ENCODE measurements around the gene KRTAP19-5. TPM values are rescaled to one million over a fixed set of nuclear protein-coding genes. Genes with fewer than 3 reads are reported as not detected.

The KRTAP19-5 gene
- total RNA-seq, 1 donor from 2014 or later, result not detected

- no peak for FAIRE-seq
- H3K27me3 Mint-ChIP-seq (ENCODE audit: low read depth, unreplicated experiment), result no peaks in the 10 kb centered on the region
- H3K4me3 Mint-ChIP-seq (ENCODE audit: unreplicated experiment), result no peak within 1 kb of the TSS
Measured at GRCh38 chr21:30491963-30492428, 9.9 kb downstream of the KRTAP19-5 start, which contains the start of gene KRTAP19-3. Gene KRTAP19-3, minus strand, starts transcription at chr21:30492013. Its CDS starts 56 bp downstream, at chr21:30491957.

GRCh38 chr21:30487336-30487735, 14.6 kb downstream of the KRTAP19-5 start, which contains the start of gene KRTAP19-2:
Gene KRTAP19-2, minus strand, starts transcription at chr21:30487436. Its CDS starts 88 bp downstream, at chr21:30487348.
- H3K79me2 ChIP-seq (ENCODE audit: insufficient read depth, low read length), result no peaks in the 10 kb centered on the region
- no peaks in the 10 kb centered on the region for H4K20me1 ChIP-seq (ENCODE audit: insufficient read depth, low read length)
- no peak within 1 kb of the TSS for H3K9ac ChIP-seq (ENCODE audit: low read length)
- no peak within 1 kb of the TSS for H3K4me3 Mint-ChIP-seq (ENCODE audit: unreplicated experiment)
- H3K27me3 Mint-ChIP-seq (ENCODE audit: low read depth, unreplicated experiment), result no peaks in the 10 kb centered on the region
- H3K9me3 ChIP-seq (ENCODE audit: insufficient read depth, low read depth, low read length), result peaks cover 8% of the 10 kb centered on the region
- no peak within 1 kb of the TSS for H3K4me3 ChIP-seq (ENCODE audit: insufficient read depth, low read depth, low read length)
- peaks cover 7% of the 10 kb centered on the region for H3K9me3 Mint-ChIP-seq (ENCODE audit: unreplicated experiment)
- H3K4me2 ChIP-seq (ENCODE audit: low read length), result no peak within 1 kb of the TSS
- no peak for TF ChIP-seq EZH2 (IDR thresholded peaks at IDR 0.05; ENCODE audit: insufficient read depth, low read length)
- no peak for TF ChIP-seq CTCF (IDR thresholded peaks at IDR 0.05; ENCODE audit: insufficient read depth, low read depth, low read length)
- no peaks in the 10 kb centered on the region for H3K4me1 ChIP-seq (ENCODE audit: insufficient read depth, low read length)
- no peak within 1 kb of the TSS for H2AFZ ChIP-seq (ENCODE audit: low read depth, low read length)
- no peak within 1 kb of the TSS for H3K27ac ChIP-seq (ENCODE audit: low read depth, low read length)
- no peaks in the 10 kb centered on the region for H3K36me3 ChIP-seq (ENCODE audit: insufficient read depth, low read length)
- no peak for FAIRE-seq
- H3K27me3 ChIP-seq (ENCODE audit: insufficient read depth, low read length), result no peaks in the 10 kb centered on the region
- H3K4me1 Mint-ChIP-seq (ENCODE audit: low read depth, unreplicated experiment), result no peaks in the 10 kb centered on the region
- no peaks in the 10 kb centered on the region for H3K36me3 Mint-ChIP-seq (ENCODE audit: low read depth, unreplicated experiment)
- H3K27ac Mint-ChIP-seq (ENCODE audit: unreplicated experiment), result no peak within 1 kb of the TSS
- DNase-seq (ENCODE audit: low read depth), result no peak

More at GRCh38 chr21:30491963-30492428, 9.9 kb downstream of the KRTAP19-5 start, which contains the start of gene KRTAP19-3:
- Histone ChIP-seq H3K4me2 (ENCODE audit: low read length) (no peak within 1 kb of the TSS), H3K4me3 (ENCODE audit: insufficient read depth, low read depth, low read length) (no peak within 1 kb of the TSS), H3K27me3 (ENCODE audit: insufficient read depth, low read length) (no peaks in the 10 kb centered on the region), H3K27ac (ENCODE audit: low read depth, low read length) (no peak within 1 kb of the TSS), H3K36me3 (ENCODE audit: insufficient read depth, low read length) (no peaks in the 10 kb centered on the region), H2AFZ (ENCODE audit: low read depth, low read length) (no peak within 1 kb of the TSS), H3K9ac (ENCODE audit: low read length) (no peak within 1 kb of the TSS), H3K79me2 (ENCODE audit: insufficient read depth, low read length) (no peaks in the 10 kb centered on the region), H3K9me3 (ENCODE audit: insufficient read depth, low read depth, low read length) (peaks cover 2% of the 10 kb centered on the region), H4K20me1 (ENCODE audit: insufficient read depth, low read length) (no peaks in the 10 kb centered on the region), H3K4me1 (ENCODE audit: insufficient read depth, low read length) (no peaks in the 10 kb centered on the region)
- TF ChIP-seq EZH2 (IDR thresholded peaks at IDR 0.05; ENCODE audit: insufficient read depth, low read length), result no peak
- TF ChIP-seq CTCF (IDR thresholded peaks at IDR 0.05; ENCODE audit: insufficient read depth, low read depth, low read length), result no peak
- DNase-seq (ENCODE audit: low read depth), result no peak
- Mint-ChIP-seq H3K27ac (ENCODE audit: unreplicated experiment) (no peak within 1 kb of the TSS), H3K9me3 (ENCODE audit: unreplicated experiment) (no peaks in the 10 kb centered on the region), H3K4me1 (ENCODE audit: low read depth, unreplicated experiment) (no peaks in the 10 kb centered on the region), H3K36me3 (ENCODE audit: low read depth, unreplicated experiment) (no peaks in the 10 kb centered on the region)

GRCh38 chr21:30486180-30486579, 15.8 kb downstream of the KRTAP19-5 start:
- Histone ChIP-seq H3K79me2 (ENCODE audit: insufficient read depth, low read length) (no peaks in the 10 kb centered on the region), H3K9me3 (ENCODE audit: insufficient read depth, low read depth, low read length) (peaks cover 5% of the 10 kb centered on the region), H2AFZ (ENCODE audit: low read depth, low read length) (no peak overlapping the region), H3K4me3 (ENCODE audit: insufficient read depth, low read depth, low read length) (no peak overlapping the region), H3K4me1 (ENCODE audit: insufficient read depth, low read length) (no peaks in the 10 kb centered on the region), H3K27me3 (ENCODE audit: insufficient read depth, low read length) (no peaks in the 10 kb centered on the region), H3K9ac (ENCODE audit: low read length) (no peak overlapping the region), H3K27ac (ENCODE audit: low read depth, low read length) (no peak overlapping the region), H3K36me3 (ENCODE audit: insufficient read depth, low read length) (no peaks in the 10 kb centered on the region), H3K4me2 (ENCODE audit: low read length) (no peak overlapping the region), H4K20me1 (ENCODE audit: insufficient read depth, low read length) (no peaks in the 10 kb centered on the region)
- no peak for TF ChIP-seq CTCF (IDR thresholded peaks at IDR 0.05; ENCODE audit: insufficient read depth, low read depth, low read length)
- no peak for TF ChIP-seq EZH2 (IDR thresholded peaks at IDR 0.05; ENCODE audit: insufficient read depth, low read length)
- H3K36me3 Mint-ChIP-seq (ENCODE audit: low read depth, unreplicated experiment), result no peaks in the 10 kb centered on the region
- H3K9me3 Mint-ChIP-seq (ENCODE audit: unreplicated experiment), result peaks cover 7% of the 10 kb centered on the region
- DNase-seq (ENCODE audit: low read depth), result no peak
- no peaks in the 10 kb centered on the region for H3K4me1 Mint-ChIP-seq (ENCODE audit: low read depth, unreplicated experiment)
- no peak for FAIRE-seq
- no peak overlapping the region for H3K27ac Mint-ChIP-seq (ENCODE audit: unreplicated experiment)
- H3K27me3 Mint-ChIP-seq (ENCODE audit: low read depth, unreplicated experiment), result no peaks in the 10 kb centered on the region
- no peak overlapping the region for H3K4me3 Mint-ChIP-seq (ENCODE audit: unreplicated experiment)
